HG02885 (cell line): ENCODE results near the gene OR1L8.
"Not testable (repeated sequence)": the region's sequence is repeated elsewhere in the genome, so short reads cannot be mapped to it uniquely, and the experiment has no call there.

Experiments used
- ATAC-seq: cut with Tn5 transposase; IDR thresholded peaks from one replicate; pipeline ENCODE4 v1.9.1; 2021; ENCODE audit warnings: mild to moderate bottlenecking; ENCODE audit not compliant: unreplicated experiment, poor library complexity

OR1L8 gene

GRCh38 chr9:122583284-122583683, at the start of gene OR1L8:
Gene OR1L8 (minus strand): TSS chr9:122583384. CDS start chr9:122568477, 14,907 bp downstream.
- not testable (repeated sequence) for ATAC-seq

GRCh38 chr9:122619996-122620395, 36.8 kb upstream of the OR1L8 start:
- no peak for ATAC-seq

- ATAC-seq: no peak
These were observed 31.2 kb upstream of the OR1L8 start, which contains the start of gene OR1Q1 for GRCh38 chr9:122614362-122614761. Gene OR1Q1 (plus strand): TSS chr9:122614738. CDS start chr9:122614738, 0 bp downstream.

- no peak for ATAC-seq
These were observed 26.6 kb upstream of the OR1L8 start for GRCh38 chr9:122609804-122610203.

GRCh38 chr9:122606587-122606986, 23.4 kb upstream of the OR1L8 start:
- ATAC-seq: no peak

GRCh38 chr9:122605691-122606090, 22.5 kb upstream of the OR1L8 start:
- no peak for ATAC-seq

- ATAC-seq: no peak
These were observed 2.8 kb downstream of the OR1L8 start for GRCh38 chr9:122580360-122580759.

GRCh38 chr9:122579874-122580273, 3.3 kb downstream of the OR1L8 start:
- ATAC-seq: no peak

GRCh38 chr9:122572456-122572855, 10.7 kb downstream of the OR1L8 start:
- no peak for ATAC-seq

- no peak for ATAC-seq
These were observed 15.3 kb downstream of the OR1L8 start for GRCh38 chr9:122567901-122568300.

- no peak for ATAC-seq
These were observed 20.9 kb downstream of the OR1L8 start for GRCh38 chr9:122562134-122562760.

GRCh38 chr9:122561446-122561845, 21.7 kb downstream of the OR1L8 start:
- ATAC-seq: no peak

GRCh38 chr9:122552812-122553211, 30.4 kb downstream of the OR1L8 start, which contains the start of gene OR1N2:
Gene OR1N2 (plus strand): TSS chr9:122553112. CDS start chr9:122553212, 100 bp downstream.
- no peak for ATAC-seq

- ATAC-seq: no peak
These were observed 31.8 kb downstream of the OR1L8 start for GRCh38 chr9:122551371-122551770.

GRCh38 chr9:122546196-122546595, 37.0 kb downstream of the OR1L8 start:
- ATAC-seq: no peak

GRCh38 chr9:122538757-122539156, 44.4 kb downstream of the OR1L8 start:
- no peak for ATAC-seq

GRCh38 chr9:122537066-122537465, 46.1 kb downstream of the OR1L8 start:
- not testable (repeated sequence) for ATAC-seq

- ATAC-seq: no peak
These were observed 47.0 kb downstream of the OR1L8 start for GRCh38 chr9:122536134-122536533.

- not testable (repeated sequence) for ATAC-seq
These were observed 52.0 kb downstream of the OR1L8 start for GRCh38 chr9:122531157-122531556.

GRCh38 chr9:122527193-122527592, 56.0 kb downstream of the OR1L8 start, which contains the start of gene OR1N1:
Gene OR1N1 (minus strand): TSS chr9:122527293. CDS start chr9:122527293, 0 bp downstream.
- ATAC-seq: no peak

- ATAC-seq: no peak
These were observed 56.6 kb downstream of the OR1L8 start for GRCh38 chr9:122526602-122527001.

GRCh38 chr9:122519376-122519775, 63.8 kb downstream of the OR1L8 start:
- ATAC-seq: no peak
